Thymus (tissue), 11 donors: ENCODE measurements around the gene IGFALS. TPM values are rescaled to one million over a fixed set of nuclear protein-coding genes. Genes with fewer than 3 reads are reported as not detected.

Experiments used
- DNase-seq, 9 donors: peaks; one replicate each; pipeline ENCODE4 v3.0.0-alpha.2; 2013; ENCODE audit warnings: low spot score in 9 of 9, low read depth in 6 of 9, missing footprints in 1 of 9
- H3K27ac ChIP-seq, 2 donors: one replicate each; pipeline ENCODE4 v1.5.1; 2013; ENCODE audit warnings: control low read depth in 1 of 2, low read depth in 1 of 2, low read length in 1 of 2, mild to moderate bottlenecking in 1 of 2, moderate library complexity in 1 of 2
- H3K27me3 ChIP-seq, 2 donors: one replicate each; pipeline ENCODE4 v1.5.1; 2013; ENCODE audit warnings: low read length in 1 of 2; ENCODE audit not compliant: control insufficient read depth in 2 of 2, insufficient read depth in 1 of 2
- H3K36me3 ChIP-seq, 2 donors: one replicate each; pipeline ENCODE4 v1.5.1; 2013; ENCODE audit warnings: low read length in 1 of 2, mild to moderate bottlenecking in 1 of 2, moderate library complexity in 1 of 2; ENCODE audit not compliant: control insufficient read depth in 2 of 2, insufficient read depth in 2 of 2
- H3K4me1 ChIP-seq, 2 donors: one replicate each; pipeline ENCODE4 v1.5.1; 2013; ENCODE audit warnings: low read length in 2 of 2; ENCODE audit not compliant: control insufficient read depth in 2 of 2, insufficient read depth in 2 of 2
- H3K4me3 ChIP-seq, 2 donors: one replicate each; pipeline ENCODE4 v1.5.1; 2013; ENCODE audit warnings: low read length in 2 of 2, control low read depth in 1 of 2, mild to moderate bottlenecking in 1 of 2
- H3K9me3 ChIP-seq, 2 donors: one replicate each; pipeline ENCODE4 v1.5.1; 2013; ENCODE audit warnings: low read length in 1 of 2, mild to moderate bottlenecking in 1 of 2; ENCODE audit not compliant: control insufficient read depth in 2 of 2, insufficient read depth in 1 of 2
- WGBS: extraction: QIAGEN DNeasy Blood & Tissue Kit; methylation state at CpG from one replicate; pipeline ENCODE4 v1.1.7; 2013; 5-methylcytosine and 5-hydroxymethylcytosine counted together
- polyA plus RNA-seq: library from polyadenylated mRNA; stranded (reverse); fragments of 200-250 nt; gene quantifications from one replicate; pipeline ENCODE4 v1.2.3, GENCODE V29; 2013
- total RNA-seq: library from RNA; stranded (reverse); fragments of 120-200 nt; gene quantifications from one replicate; pipeline ENCODE4 v1.2.4, GENCODE V29; 2013
- donor health status: healthy.

Gene IGFALS
- total and polyA plus RNA-seq, 2 donors, result 1.9 to 4.0 TPM

- H3K4me1 ChIP-seq, result no peaks in the 10 kb centered on the region
- H3K9me3 ChIP-seq, result no peaks in the 10 kb centered on the region
- WGBS, result 98% methylated on average over 29 of the region's 29 CpGs
- no peak overlapping the region for H3K4me3 ChIP-seq
- H3K27ac ChIP-seq, result no peak overlapping the region
- no peaks in the 10 kb centered on the region for H3K27me3 ChIP-seq
- DNase-seq, result no peak
- peaks cover 50 to 77% of the 10 kb centered on the region in 2 donors for H3K36me3 ChIP-seq
Observed at GRCh38 chr16:1745900-1746692, 47.4 kb downstream of the IGFALS start.

- no peaks in the 10 kb centered on the region for H3K4me1 ChIP-seq
- no peaks in the 10 kb centered on the region for H3K9me3 ChIP-seq
- no peak for DNase-seq
- no peaks in the 10 kb centered on the region for H3K27me3 ChIP-seq
- WGBS, result 93% methylated on average over 25 of the region's 25 CpGs
- H3K27ac ChIP-seq, result no peak overlapping the region
- H3K36me3 ChIP-seq, result peaks cover 53 to 80% of the 10 kb centered on the region in 2 donors
- H3K4me3 ChIP-seq, result no peak overlapping the region
Observed at GRCh38 chr16:1745181-1745899, 48.2 kb downstream of the IGFALS start.

GRCh38 chr16:1744338-1744840 lies 49.1 kb downstream of the IGFALS start:
- H3K36me3 ChIP-seq, result peaks cover 48 to 78% of the 10 kb centered on the region in 2 donors
- H3K27me3 ChIP-seq, result no peaks in the 10 kb centered on the region
- DNase-seq, result no peak
- WGBS, result 97% methylated on average over 24 of the region's 24 CpGs
- H3K27ac ChIP-seq, result no peak overlapping the region
- peaks cover under 1 to 5% of the 10 kb centered on the region in 2 donors for H3K9me3 ChIP-seq
- no peaks in the 10 kb centered on the region for H3K4me1 ChIP-seq
- no peak overlapping the region for H3K4me3 ChIP-seq

GRCh38 chr16:1743376-1744337 lies 49.8 kb downstream of the IGFALS start:
- 96% methylated on average over 32 of the region's 32 CpGs for WGBS
- Histone ChIP-seq H3K9me3 (peaks cover 3 to 12% of the 10 kb centered on the region in 2 donors), H3K4me3 (no peak overlapping the region), H3K27ac (no peak overlapping the region), H3K27me3 (no peaks in the 10 kb centered on the region), H3K4me1 (no peaks in the 10 kb centered on the region), H3K36me3 (peaks cover 41 to 70% of the 10 kb centered on the region in 2 donors)
- DNase-seq, result no peak

- no peaks in the 10 kb centered on the region for H3K4me1 ChIP-seq
- peaks cover 25 to 50% of the 10 kb centered on the region in 2 donors for H3K36me3 ChIP-seq
- DNase-seq, result no peak
- H3K9me3 ChIP-seq, result peaks cover 3 to 30% of the 10 kb centered on the region in 2 donors
- WGBS, result 97% methylated on average over 19 of the region's 19 CpGs
- no peak overlapping the region for H3K4me3 ChIP-seq
- H3K27ac ChIP-seq, result no peak overlapping the region
- H3K27me3 ChIP-seq, result no peaks in the 10 kb centered on the region
Observed at GRCh38 chr16:1741553-1742165, 51.8 kb downstream of the IGFALS start.

GRCh38 chr16:1740781-1741490 lies 52.6 kb downstream of the IGFALS start:
- no peaks in the 10 kb centered on the region for H3K27me3 ChIP-seq
- H3K4me3 ChIP-seq, result no peak overlapping the region
- peaks cover 3 to 35% of the 10 kb centered on the region in 2 donors for H3K9me3 ChIP-seq
- no peak for DNase-seq
- peaks cover 25 to 46% of the 10 kb centered on the region in 2 donors for H3K36me3 ChIP-seq
- no peak overlapping the region for H3K27ac ChIP-seq
- 98% methylated on average over 30 of the region's 30 CpGs for WGBS
- H3K4me1 ChIP-seq, result no peaks in the 10 kb centered on the region
